Vagina (tissue), 2 donors: ENCODE data around the gene PRELID2. TPM values are rescaled to one million over a fixed set of nuclear protein-coding genes. Genes with fewer than 3 reads are reported as not detected.

ENCODE experiments used
- DNase-seq, 2 donors: peaks; one replicate each; pipeline ENCODE4 v3.0.0-alpha.2; 2017; ENCODE audit errors: extremely low spot score in 2 of 2
- H3K27ac ChIP-seq: fragments of 200-600 bp; sonication (generic); one replicate; pipeline ENCODE4 v1.5.1; 2019
- H3K27me3 ChIP-seq: fragments of 200-600 bp; sonication (generic); one replicate; pipeline ENCODE4 v1.5.1; 2019
- H3K36me3 ChIP-seq, 2 donors: fragments of 200-600 bp; sonication (generic); one replicate each; pipeline ENCODE4 v1.5.1; 2017 to 2019
- H3K4me1 ChIP-seq: fragments of 200-600 bp; sonication (generic); one replicate; pipeline ENCODE4 v1.5.1; 2019
- H3K4me3 ChIP-seq, 2 donors: fragments of 200-600 bp; sonication (generic); 1 replicate in 1 of 2; 2 replicates in 1 of 2; pipeline ENCODE4 v1.5.1; 2016 to 2019
- H3K9me3 ChIP-seq: fragments of 200-600 bp; sonication (generic); one replicate; pipeline ENCODE4 v1.5.1; 2019
- POLR2A ChIP-seq, 2 donors: fragments of 450-650 bp; IDR thresholded peaks; one replicate each; pipeline ENCODE4 v1.6.1; 2017; ENCODE audit warnings: antibody characterized with exemption in 2 of 2, mild to moderate bottlenecking in 2 of 2, moderate library complexity in 2 of 2
- POLR2AphosphoS5 ChIP-seq, 2 donors: sonication (generic); formaldehyde crosslinking; IDR thresholded peaks; one replicate each; pipeline ENCODE4 v1.9.0; 2017; ENCODE audit warnings: antibody characterized with exemption in 2 of 2, mild to moderate bottlenecking in 2 of 2, low read depth in 1 of 2; ENCODE audit not compliant: insufficient read depth in 1 of 2
- intact Hi-C: fragments of 100-400 bp; cut with DNase I; formaldehyde crosslinking; loops from one replicate; pipeline ENCODE4 v1.15.1; 2023
- total RNA-seq: library from RNA; depleted of rRNA; stranded (reverse); fragments of >200 nt; gene quantifications from one replicate; pipeline ENCODE4 v1.2.3, GENCODE V29; 2016
- TF ChIP-seq, protein P1 (sequence below), 3 experiments: fragments of 450-650 bp in 2 of 3; fragments of 200-600 bp in 1 of 3; sonication (generic) in 1 of 3; IDR thresholded peaks; one replicate each; pipeline ENCODE4 v1.5.1; 2017 to 2019; ENCODE audit warnings: antibody characterized with exemption in 3 of 3, mild to moderate bottlenecking in 2 of 3, moderate library complexity in 2 of 3

PRELID2 gene
- total RNA-seq, 1 donor from 2014 or later = 16.2 TPM

DNA sequence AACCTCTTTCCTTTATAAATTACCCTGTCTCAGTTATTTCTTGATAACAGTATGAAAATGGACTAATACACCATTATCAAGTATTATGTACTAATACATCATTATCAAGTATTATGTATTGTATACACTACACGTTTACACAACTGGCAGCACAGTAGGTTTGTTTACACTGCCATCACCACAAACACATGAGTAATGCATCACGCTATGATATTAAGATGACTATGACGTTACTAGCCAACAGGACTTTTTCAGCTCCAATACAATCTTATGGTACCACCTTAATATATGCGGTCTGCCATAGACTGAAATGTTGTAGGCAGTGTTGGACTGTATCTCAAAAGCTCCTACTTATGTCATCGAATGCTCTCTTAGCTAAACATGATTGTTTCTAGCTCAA is 28.2 kb downstream of the PRELID2 start:
- TF ChIP-seq, protein P1, sequence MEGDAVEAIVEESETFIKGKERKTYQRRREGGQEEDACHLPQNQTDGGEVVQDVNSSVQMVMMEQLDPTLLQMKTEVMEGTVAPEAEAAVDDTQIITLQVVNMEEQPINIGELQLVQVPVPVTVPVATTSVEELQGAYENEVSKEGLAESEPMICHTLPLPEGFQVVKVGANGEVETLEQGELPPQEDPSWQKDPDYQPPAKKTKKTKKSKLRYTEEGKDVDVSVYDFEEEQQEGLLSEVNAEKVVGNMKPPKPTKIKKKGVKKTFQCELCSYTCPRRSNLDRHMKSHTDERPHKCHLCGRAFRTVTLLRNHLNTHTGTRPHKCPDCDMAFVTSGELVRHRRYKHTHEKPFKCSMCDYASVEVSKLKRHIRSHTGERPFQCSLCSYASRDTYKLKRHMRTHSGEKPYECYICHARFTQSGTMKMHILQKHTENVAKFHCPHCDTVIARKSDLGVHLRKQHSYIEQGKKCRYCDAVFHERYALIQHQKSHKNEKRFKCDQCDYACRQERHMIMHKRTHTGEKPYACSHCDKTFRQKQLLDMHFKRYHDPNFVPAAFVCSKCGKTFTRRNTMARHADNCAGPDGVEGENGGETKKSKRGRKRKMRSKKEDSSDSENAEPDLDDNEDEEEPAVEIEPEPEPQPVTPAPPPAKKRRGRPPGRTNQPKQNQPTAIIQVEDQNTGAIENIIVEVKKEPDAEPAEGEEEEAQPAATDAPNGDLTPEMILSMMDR (IDR thresholded peaks at IDR 0.05) = no peak
- no peak for TF ChIP-seq POLR2A (IDR thresholded peaks at IDR 0.05)
- no peak for TF ChIP-seq POLR2AphosphoS5 (IDR thresholded peaks at IDR 0.05; ENCODE audit: insufficient read depth in 1 of 2, low read depth in 1 of 2)
- no peaks in the 10 kb centered on the region for H3K27me3 ChIP-seq
- no peaks in the 10 kb centered on the region for H3K4me1 ChIP-seq
- no peak for DNase-seq
- H3K27ac ChIP-seq = no peak overlapping the region
- no peak overlapping the region for H3K4me3 ChIP-seq
- no peaks in the 10 kb centered on the region for H3K9me3 ChIP-seq
- intact Hi-C loops = no loop called here
- H3K36me3 ChIP-seq = no peaks in the 10 kb centered on the region

DNA sequence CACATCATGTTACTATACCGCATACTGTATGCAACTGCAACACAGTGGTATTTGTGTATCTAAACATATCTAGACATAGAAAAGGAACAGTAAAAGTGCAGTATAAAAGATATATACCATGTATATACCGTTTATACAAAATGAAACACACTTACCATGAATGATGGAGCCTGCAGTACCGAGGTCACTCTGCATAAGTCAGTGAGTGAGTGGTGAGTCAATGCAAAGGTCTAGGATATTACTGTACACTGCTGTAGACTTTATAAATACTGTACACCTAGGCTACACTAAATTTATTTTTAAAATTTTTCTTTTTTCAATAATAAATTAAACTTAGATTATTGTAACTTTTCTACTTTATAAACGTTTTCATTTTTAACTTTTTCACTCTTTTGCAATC is 29.3 kb downstream of the PRELID2 start:
- TF ChIP-seq, protein P1 (IDR thresholded peaks at IDR 0.05) = no peak
- TF ChIP-seq POLR2A (IDR thresholded peaks at IDR 0.05) = no peak
- TF ChIP-seq POLR2AphosphoS5 (IDR thresholded peaks at IDR 0.05; ENCODE audit: insufficient read depth in 1 of 2, low read depth in 1 of 2) = no peak
- Histone ChIP-seq H3K4me3 (no peak overlapping the region), H3K27me3 (no peaks in the 10 kb centered on the region), H3K27ac (no peak overlapping the region), H3K9me3 (no peaks in the 10 kb centered on the region), H3K4me1 (no peaks in the 10 kb centered on the region), H3K36me3 (no peaks in the 10 kb centered on the region)
- DNase-seq = no peak
- intact Hi-C loops = no loop called here

DNA sequence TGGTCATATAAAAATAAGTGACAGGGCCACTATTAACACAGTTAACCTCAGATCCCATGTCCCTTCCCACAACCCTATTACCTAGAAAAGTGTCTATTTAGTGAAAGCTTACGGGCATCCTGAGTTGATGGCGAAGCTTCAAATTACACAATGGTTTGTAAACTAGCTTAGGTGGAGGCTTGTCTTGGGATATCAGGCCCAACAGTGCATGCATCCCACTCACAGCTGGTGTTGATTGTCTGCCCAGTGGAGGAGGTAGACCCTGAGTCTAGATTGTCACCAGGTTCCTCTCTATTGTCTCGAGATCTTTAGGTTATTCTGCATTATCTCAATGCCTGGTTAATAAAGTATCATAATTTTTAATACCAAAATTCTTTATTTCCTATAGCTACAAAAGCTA is 30.4 kb downstream of the PRELID2 start:
- Histone ChIP-seq H3K9me3 (no peaks in the 10 kb centered on the region), H3K27me3 (no peaks in the 10 kb centered on the region), H3K36me3 (no peaks in the 10 kb centered on the region), H3K27ac (no peak overlapping the region), H3K4me1 (no peaks in the 10 kb centered on the region), H3K4me3 (no peak overlapping the region)
- TF ChIP-seq POLR2AphosphoS5 (IDR thresholded peaks at IDR 0.05; ENCODE audit: insufficient read depth in 1 of 2, low read depth in 1 of 2) = no peak
- TF ChIP-seq, protein P1 (IDR thresholded peaks at IDR 0.05) = no peak
- TF ChIP-seq POLR2A (IDR thresholded peaks at IDR 0.05) = no peak
- intact Hi-C loops = no loop called here
- no peak for DNase-seq

DNA sequence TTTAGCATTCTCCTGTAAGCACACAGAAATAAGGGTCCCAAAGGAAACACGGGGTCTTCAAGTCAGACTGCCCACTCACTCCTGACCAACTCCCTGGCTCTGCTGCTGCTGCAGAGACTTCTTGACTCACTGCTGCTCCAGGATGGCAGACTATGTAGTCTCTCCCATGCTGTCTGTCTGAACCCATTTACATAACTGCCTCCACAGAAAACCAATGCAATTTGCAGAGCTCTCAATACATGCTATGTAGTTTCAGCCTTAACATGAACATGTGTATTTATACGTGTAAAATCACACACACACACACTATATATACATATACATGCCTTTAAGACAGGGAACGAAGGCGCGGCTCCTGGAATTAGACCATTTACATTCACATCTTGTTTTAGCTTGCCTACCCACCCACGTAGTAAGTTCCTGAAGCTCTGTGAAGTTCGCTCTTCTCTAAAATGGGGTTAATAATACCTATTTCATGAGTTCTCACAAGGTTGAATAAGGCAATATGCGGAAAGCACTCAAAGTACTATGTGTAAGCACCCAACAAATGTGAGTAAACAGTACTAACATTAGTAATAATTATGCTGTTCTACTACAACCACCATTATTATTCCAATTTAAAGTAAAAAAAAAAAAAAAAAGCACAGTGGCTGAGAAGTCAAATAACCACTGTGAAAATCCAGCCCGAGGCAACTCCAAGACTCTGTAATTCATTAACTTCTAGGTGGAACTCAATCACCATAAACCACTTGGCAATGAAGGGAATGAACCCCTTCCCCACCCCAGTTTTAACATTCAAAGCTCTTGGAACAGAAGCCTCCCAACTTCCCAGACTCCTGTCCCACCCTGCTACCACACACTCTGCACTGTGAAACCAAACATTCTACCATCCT is 31.8 kb downstream of the PRELID2 start:
- TF ChIP-seq, protein P1 (IDR thresholded peaks at IDR 0.05) = no peak
- TF ChIP-seq POLR2A (IDR thresholded peaks at IDR 0.05) (no peak), POLR2AphosphoS5 (IDR thresholded peaks at IDR 0.05; ENCODE audit: insufficient read depth in 1 of 2, low read depth in 1 of 2) (no peak)
- Histone ChIP-seq H3K27me3 (no peaks in the 10 kb centered on the region), H3K27ac (no peak overlapping the region), H3K4me1 (no peaks in the 10 kb centered on the region), H3K36me3 (no peaks in the 10 kb centered on the region), H3K9me3 (no peaks in the 10 kb centered on the region), H3K4me3 (no peak overlapping the region)
- DNase-seq = no peak
- intact Hi-C loops = no loop called here

DNA sequence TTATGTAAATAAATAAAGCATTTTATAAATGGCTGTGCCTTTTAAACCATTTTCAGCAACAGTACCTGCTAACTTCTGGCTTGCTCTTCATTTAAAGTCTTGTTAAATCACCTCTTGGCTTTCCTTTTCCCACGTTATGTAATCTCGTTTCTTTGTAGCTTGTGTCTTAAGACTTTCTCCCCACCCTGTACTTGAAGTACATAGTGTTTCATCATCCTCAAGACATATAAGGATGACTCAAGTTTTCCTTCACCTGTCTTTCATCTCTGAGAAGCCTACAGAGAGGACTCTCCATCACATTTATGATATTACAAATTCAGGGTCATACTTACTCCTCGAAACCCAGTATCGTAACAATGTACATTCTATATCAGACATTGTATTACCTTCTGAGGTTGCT is 33.9 kb downstream of the PRELID2 start:
- Histone ChIP-seq H3K4me1 (no peaks in the 10 kb centered on the region), H3K27me3 (no peaks in the 10 kb centered on the region), H3K27ac (no peak overlapping the region), H3K9me3 (no peaks in the 10 kb centered on the region), H3K4me3 (no peak overlapping the region), H3K36me3 (no peaks in the 10 kb centered on the region)
- intact Hi-C loops = no loop called here
- no peak for DNase-seq
- TF ChIP-seq POLR2AphosphoS5 (IDR thresholded peaks at IDR 0.05; ENCODE audit: insufficient read depth in 1 of 2, low read depth in 1 of 2) = peak in 1 of 2 donors; percentile 46
- TF ChIP-seq POLR2A (IDR thresholded peaks at IDR 0.05) = no peak
